IPS-20b (cell line): Measurements from ENCODE around the gene ZNF44.

ENCODE experiments used
- H3K27ac ChIP-seq: one replicate; pipeline ENCODE4 v1.5.1; 2013; ENCODE audit warnings: low read length
- H3K27me3 ChIP-seq: 2 replicates; pipeline ENCODE4 v1.6.1; 2013; ENCODE audit warnings: mild to moderate bottlenecking, low read length, inconsistent platforms; ENCODE audit not compliant: insufficient read depth
- H3K36me3 ChIP-seq: 2 replicates; pipeline ENCODE4 v1.6.1; 2013; ENCODE audit warnings: low read depth, mild to moderate bottlenecking, inconsistent platforms, low read length, moderate library complexity; ENCODE audit not compliant: insufficient read depth
- H3K4me1 ChIP-seq: 2 replicates; pipeline ENCODE4 v1.6.1; 2013; ENCODE audit warnings: mild to moderate bottlenecking, control low read depth, inconsistent platforms, low read length, moderate library complexity; ENCODE audit not compliant: insufficient read depth
- H3K4me3 ChIP-seq: 2 replicates; pipeline ENCODE4 v1.5.1; 2013; ENCODE audit warnings: mild to moderate bottlenecking, low read length, inconsistent platforms
- H3K9ac ChIP-seq: 2 replicates; pipeline ENCODE4 v1.6.1; 2013; ENCODE audit warnings: low read depth, mild to moderate bottlenecking, inconsistent platforms, low read length, moderate library complexity
- H3K9me3 ChIP-seq: 2 replicates; pipeline ENCODE4 v1.6.1; 2013; ENCODE audit warnings: mild to moderate bottlenecking, low read depth, low read length, inconsistent platforms; ENCODE audit not compliant: insufficient read depth

Gene ZNF44

GRCh38 chr19:12260236-12260635, 34.4 kb downstream of the ZNF44 start:
- no peak overlapping the region for H3K27ac ChIP-seq
- H3K36me3 ChIP-seq: no peaks in the 10 kb centered on the region
- no peak overlapping the region for H3K4me3 ChIP-seq
- H3K27me3 ChIP-seq: no peaks in the 10 kb centered on the region
- no peaks in the 10 kb centered on the region for H3K4me1 ChIP-seq
- H3K9me3 ChIP-seq: peaks cover 50% of the 10 kb centered on the region
- no peak overlapping the region for H3K9ac ChIP-seq

- Histone ChIP-seq H3K9me3 (peaks cover 56% of the 10 kb centered on the region), H3K4me3 (no peak overlapping the region), H3K36me3 (no peaks in the 10 kb centered on the region), H3K9ac (no peak overlapping the region), H3K4me1 (no peaks in the 10 kb centered on the region), H3K27ac (no peak overlapping the region), H3K27me3 (no peaks in the 10 kb centered on the region)
Measured at GRCh38 chr19:12255372-12255771, 39.3 kb downstream of the ZNF44 start.

- Histone ChIP-seq H3K9ac (no peak overlapping the region), H3K27ac (no peak overlapping the region), H3K9me3 (peaks cover 88% of the 10 kb centered on the region), H3K4me3 (no peak overlapping the region), H3K27me3 (no peaks in the 10 kb centered on the region), H3K36me3 (no peaks in the 10 kb centered on the region; the same call in 1 of the 2 replicates), H3K4me1 (no peaks in the 10 kb centered on the region)
Measured at GRCh38 chr19:12247644-12248222, 47.0 kb downstream of the ZNF44 start.

- H3K9me3 ChIP-seq: peaks cover 83% of the 10 kb centered on the region
- H3K27ac ChIP-seq: no peak overlapping the region
Measured at GRCh38 chr19:12244370-12244769, 50.3 kb downstream of the ZNF44 start.

GRCh38 chr19:12237143-12237839, 57.4 kb downstream of the ZNF44 start:
- no peak overlapping the region for H3K9ac ChIP-seq
- no peaks in the 10 kb centered on the region for H3K27me3 ChIP-seq
- H3K36me3 ChIP-seq: no peaks in the 10 kb centered on the region
- H3K9me3 ChIP-seq: peaks cover 50% of the 10 kb centered on the region
- no peaks in the 10 kb centered on the region for H3K4me1 ChIP-seq
- no peak overlapping the region for H3K4me3 ChIP-seq
- H3K27ac ChIP-seq: no peak overlapping the region

More at GRCh38 chr19:12244370-12244769, 50.3 kb downstream of the ZNF44 start:
- H3K9ac ChIP-seq: no peak overlapping the region
- no peaks in the 10 kb centered on the region for H3K27me3 ChIP-seq
- no peaks in the 10 kb centered on the region for H3K4me1 ChIP-seq
- no peak overlapping the region for H3K4me3 ChIP-seq
- no peaks in the 10 kb centered on the region for H3K36me3 ChIP-seq

GRCh38 chr19:12232961-12233360, 61.7 kb downstream of the ZNF44 start:
- H3K27ac ChIP-seq: no peak overlapping the region
- H3K9ac ChIP-seq: no peak overlapping the region
- no peak overlapping the region for H3K4me3 ChIP-seq
- H3K27me3 ChIP-seq: no peaks in the 10 kb centered on the region
- H3K9me3 ChIP-seq: peaks cover 56% of the 10 kb centered on the region
- H3K4me1 ChIP-seq: no peaks in the 10 kb centered on the region
- no peaks in the 10 kb centered on the region for H3K36me3 ChIP-seq

GRCh38 chr19:12230751-12231733, 63.6 kb downstream of the ZNF44 start:
- no peak overlapping the region for H3K4me3 ChIP-seq
- H3K36me3 ChIP-seq: no peaks in the 10 kb centered on the region
- no peaks in the 10 kb centered on the region for H3K4me1 ChIP-seq
- H3K27me3 ChIP-seq: no peaks in the 10 kb centered on the region
- H3K9me3 ChIP-seq: peaks cover 59% of the 10 kb centered on the region
- no peak overlapping the region for H3K27ac ChIP-seq
- no peak overlapping the region for H3K9ac ChIP-seq

GRCh38 chr19:12229990-12230389, 64.7 kb downstream of the ZNF44 start:
- peaks cover 56% of the 10 kb centered on the region for H3K9me3 ChIP-seq

GRCh38 chr19:12224676-12225075, 70.0 kb downstream of the ZNF44 start:
- Histone ChIP-seq H3K4me1 (no peaks in the 10 kb centered on the region), H3K4me3 (no peak overlapping the region), H3K27ac (no peak overlapping the region), H3K9me3 (peaks cover 75% of the 10 kb centered on the region), H3K9ac (no peak overlapping the region), H3K36me3 (no peaks in the 10 kb centered on the region), H3K27me3 (no peaks in the 10 kb centered on the region)

More at GRCh38 chr19:12229990-12230389, 64.7 kb downstream of the ZNF44 start:
- no peaks in the 10 kb centered on the region for H3K4me1 ChIP-seq
- no peaks in the 10 kb centered on the region for H3K27me3 ChIP-seq
- no peak overlapping the region for H3K9ac ChIP-seq
- no peak overlapping the region for H3K27ac ChIP-seq
- H3K36me3 ChIP-seq: no peaks in the 10 kb centered on the region
- H3K4me3 ChIP-seq: no peak overlapping the region

- Histone ChIP-seq H3K27ac (no peak overlapping the region), H3K4me1 (no peaks in the 10 kb centered on the region), H3K27me3 (no peaks in the 10 kb centered on the region), H3K4me3 (no peak overlapping the region), H3K36me3 (no peaks in the 10 kb centered on the region), H3K9me3 (peaks cover 81% of the 10 kb centered on the region), H3K9ac (no peak overlapping the region)
Measured at GRCh38 chr19:12222980-12223630, 71.6 kb downstream of the ZNF44 start.
